K562 (cell line): ENCODE data around the gene RANBP3. TPM values are rescaled to one million over a fixed set of nuclear protein-coding genes. Genes with fewer than 3 reads are reported as not detected.

ENCODE experiments used
- CAMTA2 ChIP-seq: fragments of 250-450 bp; sonication (Bioruptor Pico); conservative IDR thresholded peaks from 2 replicates; pipeline ENCODE4 v1.5.1; 2022
- CC2D1A ChIP-seq: fragments of 450-650 bp; IDR thresholded peaks from 2 replicates; pipeline ENCODE4 v1.6.1; 2017; ENCODE audit warnings: mild to moderate bottlenecking
- CGGBP1 ChIP-seq: fragments of 250-450 bp; sonication (Bioruptor Pico); IDR thresholded peaks from 2 replicates; pipeline ENCODE4 v1.9.0; 2021; ENCODE audit warnings: mild to moderate bottlenecking
- CHAMP1 ChIP-seq: fragments of 450-650 bp; IDR thresholded peaks from 2 replicates; pipeline ENCODE4 v1.6.1; 2016; ENCODE audit warnings: mild to moderate bottlenecking
- FOXM1 ChIP-seq, 2 experiments: fragments of 450-650 bp in 1 of 2; sonication (generic) in 1 of 2; formaldehyde crosslinking in 1 of 2; IDR thresholded peaks; 2 replicates each; pipeline versions ENCODE4 v1.6.1 to v1.9.0; 2017 to 2022; ENCODE audit warnings: low read depth in 2 of 2, mild to moderate bottlenecking in 2 of 2, missing genetic modification reagents in 1 of 2, moderate library complexity in 1 of 2
- FOXO4 ChIP-seq: fragments of 450-650 bp; formaldehyde crosslinking; IDR thresholded peaks from 2 replicates; pipeline ENCODE4 v1.4.0; 2020; ENCODE audit warnings: mild to moderate bottlenecking, moderate library complexity
- MAFF ChIP-seq: IDR thresholded peaks from 2 replicates; pipeline ENCODE4 v1.6.1; 2012; ENCODE audit warnings: low read length, improper control_type of control experiment
- MNT ChIP-seq, 2 experiments: fragments of 450-650 bp; conservative IDR thresholded peaks; 2 replicates each; pipeline ENCODE4 v1.6.1; 2017; ENCODE audit warnings: mild to moderate bottlenecking in 2 of 2, moderate library complexity in 2 of 2
- NCOA4 ChIP-seq: fragments of 450-650 bp; IDR thresholded peaks from 2 replicates; pipeline ENCODE4 v1.6.1; 2018; ENCODE audit warnings: mild to moderate bottlenecking; ENCODE audit not compliant: partially characterized antibody
- PPARD ChIP-seq: fragments of 250-450 bp; sonication (Bioruptor Pico); IDR thresholded peaks from 2 replicates; pipeline ENCODE4 v1.8.0; 2022; ENCODE audit warnings: inconsistent platforms, mild to moderate bottlenecking, moderate library complexity
- RBM25 ChIP-seq: fragments of 200-400 bp; formaldehyde crosslinking; IDR thresholded peaks from 2 replicates; pipeline ENCODE4 v1.6.1; 2018; ENCODE audit warnings: low read length, low read depth, moderate library complexity; ENCODE audit not compliant: severe bottlenecking
- RREB1 ChIP-seq: fragments of 250-450 bp; sonication (Bioruptor Pico); IDR thresholded peaks from 2 replicates; pipeline ENCODE4 v1.4.0; 2020
- SP1 ChIP-seq: sonication (generic); formaldehyde crosslinking; IDR thresholded peaks from 2 replicates; pipeline ENCODE4 v1.8.1; 2022; ENCODE audit warnings: mild to moderate bottlenecking, missing genetic modification reagents
- ZNF79 ChIP-seq: fragments of 250-450 bp; sonication (Bioruptor Pico); IDR thresholded peaks from 2 replicates; pipeline ENCODE4 v1.4.0; 2020; ENCODE audit warnings: low read depth, mild to moderate bottlenecking, moderate library complexity
- polyA plus RNA-seq, 8 experiments: library from polyadenylated mRNA; depleted of rRNA in 4 of 8; stranded (reverse) in 5 of 8; unstranded in 3 of 8; fragments of >200 nt; fragmentation: Nextera tagmentation in 2 of 8; fragmentation: Illumina TruSeq in 1 of 8; extraction: Ambion mirVana in 2 of 8; extraction: Trizol in 1 of 8; gene quantifications; 2 replicates each; pipeline versions ENCODE4 v1.2.1 to v1.2.3, GENCODE V29; 2011 to 2014; ENCODE audit warnings: inconsistent platforms in 1 of 8, missing spikeins in 1 of 8
- total RNA-seq, 7 experiments: library from RNA; depleted of rRNA in 6 of 7; stranded (reverse); fragments of >200 nt in 6 of 7; fragmentation: Illumina TruSeq in 2 of 7; extraction: Trizol in 2 of 7; gene quantifications; 2 replicates each; pipeline versions ENCODE4 v1.2.1 to v1.2.3, GENCODE V29; 2011 to 2021; ENCODE audit warnings: low replicate concordance in 1 of 7

RANBP3 gene
- total and polyA plus RNA-seq, 9 of the 15 experiments (the other 6 are each of a cell fraction or from before 2014, with no cell fraction given), result 0.90 to 95.1 (median 63.2) TPM

- TF ChIP-seq NCOA4 (no peak), RREB1 (CRISPR knock-in tag) (no peak), MAFF (no peak), CHAMP1 (no peak), PPARD (CRISPR knock-in tag) (no peak), CGGBP1 (CRISPR knock-in tag) (no peak), FOXO4 (no peak), MNT (conservative IDR thresholded peaks at IDR 0.05) (peak in 1 of 2 experiments; percentile 55; a peak in 1 of 4 replicates), ZNF79 (CRISPR knock-in tag) (no peak), CAMTA2 (no peak), CC2D1A (no peak), FOXM1 (IDR thresholded peaks at IDR 0.05; ENCODE audit: low read depth) (no peak), FOXM1 (CRISPR knock-in tag; IDR thresholded peaks at IDR 0.05; ENCODE audit: low read depth) (no peak), SP1 (no peak), RBM25 (no peak)
Measured at GRCh38 chr19:5893907-5894703, 83.8 kb downstream of the RANBP3 start (continued).
